HepG2 (cell line): ENCODE results near the gene PIK3R1. TPM values are rescaled to one million over a fixed set of nuclear protein-coding genes. Genes with fewer than 3 reads are reported as not detected.

Experiments
- ATAC-seq: fragments of 200-7000 bp; cut with Tn5 transposase; 3 replicates; pipeline ENCODE4 v1.9.1; 2020; ENCODE audit warnings: mild to moderate bottlenecking, moderate library complexity
- BruUV-seq: library from RNA; stranded (reverse); fragments of 400-500 nt; replicated peaks from 2 replicates; lab custom pipeline; 2021; lab: Mats Ljungman, UMichigan
- CTCF ChIA-PET: fragments of 300-600 bp; formaldehyde crosslinking; extraction: SDS; loops from one replicate; lab custom pipeline; 2021; ENCODE audit warnings: low total read pairs, inconsistent platforms, low intra/inter-chr PET ratio; lab: Yijun Ruan, JAX
- POLR2A ChIA-PET: fragments of 350-600 bp; sonication (Branson Sonifier 250); formaldehyde crosslinking; loops from one replicate; lab custom pipeline; 2020; ENCODE audit warnings: antibody characterized with exemption, inconsistent platforms; lab: Yijun Ruan, JAX
- DNase-seq: peaks from one replicate; pipeline ENCODE4 v3.0.0-alpha.2; 2015; ENCODE audit warnings: low spot score
- FAIRE-seq: peaks from 3 replicates; lab custom pipeline; 2011; peaks lifted over from hg19 to GRCh38; lab: Jason Lieb, UNC
- H2AFZ ChIP-seq: one replicate; pipeline ENCODE4 v1.6.1; 2011; ENCODE audit warnings: low read length, inconsistent platforms
- H3K27ac ChIP-seq: fragments of 300-600 bp; 3 replicates; pipeline ENCODE4 v1.8.0; 2011; ENCODE audit warnings: mixed run types, mild to moderate bottlenecking, mixed read lengths, low read length, inconsistent platforms; ENCODE audit not compliant: insufficient read depth; ENCODE audit errors: extremely low read length
- H3K27me3 ChIP-seq, 2 experiments: fragments of 200-600 bp in 1 of 2; 2 replicates in 1 of 2; 3 replicates in 1 of 2; pipeline versions ENCODE4 v1.6.0 to v1.8.0; 2011; ENCODE audit warnings: low read length in 2 of 2, mild to moderate bottlenecking in 2 of 2, moderate library complexity in 2 of 2, inconsistent platforms in 1 of 2; ENCODE audit not compliant: insufficient read depth in 2 of 2, control insufficient read depth in 1 of 2
- H3K36me3 ChIP-seq, 2 experiments: fragments of 200-600 bp in 1 of 2; replicated peaks in 1 of 2; 2 replicates in 1 of 2; 3 replicates in 1 of 2; pipeline versions ENCODE4 v1.5.1 to v1.8.0; 2011; ENCODE audit warnings: low read length in 2 of 2, inconsistent platforms in 1 of 2; ENCODE audit not compliant: insufficient read depth in 2 of 2, control insufficient read depth in 1 of 2
- H3K4me1 ChIP-seq: 2 replicates; pipeline ENCODE4 v1.5.1; 2012; ENCODE audit warnings: low read length, inconsistent platforms; ENCODE audit not compliant: insufficient read depth
- H3K4me2 ChIP-seq: 2 replicates; pipeline ENCODE4 v1.6.0; 2011; ENCODE audit warnings: low read depth, low read length, inconsistent platforms
- H3K4me3 ChIP-seq, 3 experiments: fragments of 200-600 bp in 1 of 3; sonication (generic), shearing (Covaris generic) in 1 of 3; replicated peaks in 1 of 3; 2 replicates each; pipeline ENCODE4 v1.5.1; 2011 to 2016; ENCODE audit warnings: low read length in 3 of 3, inconsistent platforms in 2 of 3, low read depth in 2 of 3, mild to moderate bottlenecking in 2 of 3, control low read depth in 1 of 3, mixed read lengths in 1 of 3; ENCODE audit not compliant: insufficient read depth in 1 of 3
- H3K79me2 ChIP-seq: one replicate; pipeline ENCODE4 v1.6.1; 2011; ENCODE audit warnings: low read length, inconsistent platforms; ENCODE audit not compliant: insufficient read depth
- H3K9ac ChIP-seq: 2 replicates; pipeline ENCODE4 v1.6.0; 2011; ENCODE audit warnings: mild to moderate bottlenecking, low read depth, low read length, inconsistent platforms; ENCODE audit not compliant: insufficient read depth
- H3K9me3 ChIP-seq: 2 replicates; pipeline ENCODE4 v1.5.1; 2012; ENCODE audit warnings: mild to moderate bottlenecking, low read length
- H4K20me1 ChIP-seq: 2 replicates; pipeline ENCODE4 v1.6.0; 2011; ENCODE audit warnings: inconsistent platforms, mild to moderate bottlenecking, low read length, moderate library complexity; ENCODE audit not compliant: insufficient read depth
- BRCA1 ChIP-seq: sonication (generic); formaldehyde crosslinking; IDR thresholded peaks from 2 replicates; pipeline ENCODE4 v1.4.0; 2020; ENCODE audit warnings: missing genetic modification reagents
- ERF ChIP-seq: IDR thresholded peaks from 2 replicates; pipeline ENCODE4 v1.6.1; 2018; ENCODE audit warnings: missing biosample characterization, missing genetic modification reagents
- EZH2 ChIP-seq: conservative IDR thresholded peaks from 2 replicates; pipeline ENCODE4 v1.6.1; 2012; ENCODE audit warnings: mild to moderate bottlenecking, low read depth, low read length, moderate library complexity
- FOXK1 ChIP-seq: sonication (generic); formaldehyde crosslinking; IDR thresholded peaks from 2 replicates; pipeline ENCODE4 v1.4.0; 2020; ENCODE audit warnings: low read depth, missing genetic modification reagents, borderline replicate concordance
- HOXA3 ChIP-seq: sonication (generic); formaldehyde crosslinking; IDR thresholded peaks from 2 replicates; pipeline ENCODE4 v1.5.0; 2020; ENCODE audit warnings: missing genetic modification reagents
- KDM1A ChIP-seq: IDR thresholded peaks from 2 replicates; pipeline ENCODE4 v1.6.1; 2016; ENCODE audit warnings: missing compliant biosample characterization
- NR3C1 ChIP-seq: sonication (generic); formaldehyde crosslinking; IDR thresholded peaks from 2 replicates; pipeline ENCODE4 v1.4.0; 2020; ENCODE audit warnings: missing genetic modification reagents
- SALL1 ChIP-seq: sonication (generic); formaldehyde crosslinking; IDR thresholded peaks from 2 replicates; pipeline ENCODE4 v1.8.0; 2022; ENCODE audit warnings: mild to moderate bottlenecking, missing genetic modification reagents
- ZBED4 ChIP-seq: sonication (generic); formaldehyde crosslinking; IDR thresholded peaks from 2 replicates; pipeline ENCODE4 v1.4.0; 2020; ENCODE audit warnings: missing genetic modification reagents, borderline replicate concordance
- ZBTB37 ChIP-seq: sonication (generic); formaldehyde crosslinking; IDR thresholded peaks from 2 replicates; pipeline ENCODE4 v1.4.0; 2020; ENCODE audit warnings: mild to moderate bottlenecking, missing genetic modification reagents
- ZC3H13 ChIP-seq: sonication (generic); formaldehyde crosslinking; IDR thresholded peaks from 2 replicates; pipeline ENCODE4 v1.8.1; 2023; ENCODE audit warnings: mild to moderate bottlenecking, missing genetic modification reagents, moderate library complexity
- ZFP91 ChIP-seq: sonication (generic); formaldehyde crosslinking; IDR thresholded peaks from 2 replicates; pipeline ENCODE4 v1.9.0; 2022; ENCODE audit warnings: missing genetic modification reagents, mild to moderate bottlenecking, borderline replicate concordance
- ZNF883 ChIP-seq: sonication (generic); formaldehyde crosslinking; IDR thresholded peaks from 2 replicates; pipeline ENCODE4 v1.5.1; 2020; ENCODE audit warnings: mild to moderate bottlenecking, missing genetic modification reagents; ENCODE audit errors: not compliant biosample characterization
- WGBS: methylation state at CpG from one replicate; pipeline ENCODE4 v1.1.6; 2017; ENCODE audit warnings: low lambda C conversion rate; 5-methylcytosine and 5-hydroxymethylcytosine counted together
- in situ Hi-C: cut with HindIII; loops from 2 replicates; pipeline ENCODE4 v1.10.0; 2017; ENCODE audit warnings: low pct_unique_long_range_greater_than_20kb; ENCODE audit not compliant: extremely low pct_ligation_motif_present
- intact Hi-C: fragments of 100-400 bp; cut with micrococcal nuclease; formaldehyde crosslinking; loops from one replicate; pipeline ENCODE4 v1.10.0; 2022; ENCODE audit not compliant: unreplicated experiment
- polyA plus RNA-seq, 8 experiments: library from polyadenylated mRNA; depleted of rRNA in 3 of 8; stranded (reverse) in 7 of 8; unstranded in 1 of 8; fragments of >200 nt; fragmentation: Illumina TruSeq in 4 of 8; extraction: Trizol in 4 of 8; gene quantifications; 2 replicates each; pipeline versions ENCODE4 v1.2.1 to v1.2.3, GENCODE V29; 2011 to 2016; ENCODE audit warnings: low read depth in 4 of 8, missing spikeins in 1 of 8, mixed read lengths in 1 of 8; ENCODE audit not compliant: insufficient read depth in 1 of 8
- total RNA-seq, 5 experiments: library from RNA; depleted of rRNA; stranded (reverse); fragments of >200 nt; fragmentation: Illumina TruSeq; extraction: Trizol; gene quantifications; 2 replicates each; pipeline ENCODE4 v1.2.3, GENCODE V29; 2016; ENCODE audit warnings: low read depth in 1 of 5

The PIK3R1 gene
- total and polyA plus RNA-seq, 2 of the 13 experiments (the other 11 are each of a cell fraction or from before 2014, with no cell fraction given): 8.4 to 21.3 TPM

- no peak for TF ChIP-seq ZBED4 (CRISPR knock-in tag)
- no peak for TF ChIP-seq HOXA3
- no peak for TF ChIP-seq KDM1A (CRISPR knock-in tag)
- TF ChIP-seq BRCA1 (CRISPR knock-in tag): no peak
These were observed 38.3 kb downstream of the PIK3R1 start (continued) for GRCh38 chr5:68253624-68254585.

- 95% methylated on average over 1 of the region's 1 CpG for WGBS
- Histone ChIP-seq H4K20me1 (no peaks in the 10 kb centered on the region), H3K79me2 (peaks cover 47% of the 10 kb centered on the region), H3K4me2 (no peak overlapping the region), H2AFZ (no peak overlapping the region), H3K27ac (no peak overlapping the region), H3K4me1 (peaks cover 18% of the 10 kb centered on the region), H3K9me3 (no peaks in the 10 kb centered on the region), H3K36me3 (peaks cover 1 to 6% of the 10 kb centered on the region in 2 experiments; a peak in 1 of 5 replicates), H3K9ac (no peak overlapping the region), H3K27me3 (no peaks in the 10 kb centered on the region), H3K4me3 (no peak overlapping the region)
- in situ Hi-C loops: loop anchor here (5.0 to 10.0 kb wide), 2 partner anchors 760 to 1008 kb away; no protein-coding TSS in a partner anchor
- POLR2A ChIA-PET: no interaction called here
- intact Hi-C loops: loop anchor here (5.0 kb wide), 1 partner anchor 483 kb away; no protein-coding TSS in a partner anchor
- no peak for DNase-seq
- CTCF ChIA-PET: no interaction called here
- BruUV-seq: no TSS peak
- FAIRE-seq: no peak
- no peak for ATAC-seq
- no peak for TF ChIP-seq SALL1 (CRISPR knock-in tag)
- TF ChIP-seq ERF: no peak
- no peak for TF ChIP-seq ZNF883 (CRISPR knock-in tag)
- TF ChIP-seq FOXK1 (CRISPR knock-in tag): no peak
- TF ChIP-seq ZBTB37 (CRISPR knock-in tag): no peak
- no peak for TF ChIP-seq NR3C1 (CRISPR knock-in tag)
- TF ChIP-seq BRCA1 (CRISPR knock-in tag): no peak
- TF ChIP-seq ZFP91 (CRISPR knock-in tag): no peak
- TF ChIP-seq EZH2: no peak
- no peak for TF ChIP-seq ZC3H13
These were observed 39.3 kb downstream of the PIK3R1 start for GRCh38 chr5:68254810-68255209.
